Calu3 (cell line): Measurements from ENCODE around the gene SH3BP2. TPM values are rescaled to one million over a fixed set of nuclear protein-coding genes. Genes with fewer than 3 reads are reported as not detected.

Experiments
- BruUV-seq: library from RNA; stranded (reverse); fragments of 400-500 nt; replicated peaks from 2 replicates; lab custom pipeline; 2021; lab: Mats Ljungman, UMichigan
- CTCF ChIA-PET: fragments of 300-600 bp; sonication (Branson Sonifier 250); formaldehyde crosslinking; loops from one replicate; lab custom pipeline; 2022; ENCODE audit warnings: antibody characterized with exemption; lab: Charles Lee
- DNase-seq: peaks from one replicate; pipeline ENCODE4 v3.0.0; 2022
- H3K27ac Mint-ChIP-seq: one replicate; pipeline ENCODE4 v1.8.0; 2022; ENCODE audit warnings: mixed read lengths; ENCODE audit not compliant: unreplicated experiment
- H3K27me3 Mint-ChIP-seq: one replicate; pipeline ENCODE4 v1.8.0; 2022; ENCODE audit warnings: mixed read lengths; ENCODE audit not compliant: unreplicated experiment
- H3K36me3 Mint-ChIP-seq: one replicate; pipeline ENCODE4 v1.8.0; 2022; ENCODE audit warnings: mild to moderate bottlenecking, moderate library complexity, mixed read lengths; ENCODE audit not compliant: insufficient read depth, unreplicated experiment
- H3K4me1 Mint-ChIP-seq: one replicate; pipeline ENCODE4 v1.8.0; 2022; ENCODE audit warnings: mild to moderate bottlenecking, low read depth, mixed read lengths; ENCODE audit not compliant: unreplicated experiment
- H3K4me3 Mint-ChIP-seq: one replicate; pipeline ENCODE4 v1.8.0; 2022; ENCODE audit warnings: mild to moderate bottlenecking, low read depth, moderate library complexity, mixed read lengths; ENCODE audit not compliant: unreplicated experiment
- H3K9me3 Mint-ChIP-seq: one replicate; pipeline ENCODE4 v1.8.0; 2022; ENCODE audit warnings: low read depth, mixed read lengths; ENCODE audit not compliant: unreplicated experiment
- CTCF ChIP-seq: fragments of 200-600 bp; IDR thresholded peaks from one replicate; pipeline ENCODE4 v1.8.0; 2022; ENCODE audit warnings: antibody characterized with exemption; ENCODE audit not compliant: unreplicated experiment
- intact Hi-C: fragments of 100-400 bp; cut with micrococcal nuclease; formaldehyde crosslinking; loops from one replicate; pipeline ENCODE4 v1.10.0; 2022; ENCODE audit not compliant: unreplicated experiment
- total RNA-seq: library from RNA; stranded (reverse); gene quantifications from 2 replicates; pipeline ENCODE4 v1.2.3, GENCODE V29; 2022

SH3BP2 gene
- total RNA-seq, 1 experiment from 2014 or later = 22.7 TPM

- no peak overlapping the region for H3K4me3 Mint-ChIP-seq
- intact Hi-C loops = no loop called here
- H3K27me3 Mint-ChIP-seq = no peaks in the 10 kb centered on the region
- CTCF ChIA-PET = no interaction called here
- H3K36me3 Mint-ChIP-seq = peaks cover 26% of the 10 kb centered on the region
- no TSS peak for BruUV-seq
- H3K4me1 Mint-ChIP-seq = no peaks in the 10 kb centered on the region
- H3K27ac Mint-ChIP-seq = no peak overlapping the region
- no peak for TF ChIP-seq CTCF
- no peaks in the 10 kb centered on the region for H3K9me3 Mint-ChIP-seq
- DNase-seq = no peak
Observed at GRCh38 chr4:2882341-2882740, 89.5 kb downstream of the SH3BP2 start.

GRCh38 chr4:2886161-2886560 lies 93.3 kb downstream of the SH3BP2 start:
- TF ChIP-seq CTCF = no peak
- no TSS peak for BruUV-seq
- H3K36me3 Mint-ChIP-seq = peaks cover 12% of the 10 kb centered on the region
- no peaks in the 10 kb centered on the region for H3K27me3 Mint-ChIP-seq
- CTCF ChIA-PET = no interaction called here
- intact Hi-C loops = no loop called here
- no peaks in the 10 kb centered on the region for H3K4me1 Mint-ChIP-seq
- DNase-seq = no peak
- no peaks in the 10 kb centered on the region for H3K9me3 Mint-ChIP-seq
- H3K4me3 Mint-ChIP-seq = no peak overlapping the region
- H3K27ac Mint-ChIP-seq = no peak overlapping the region

- peaks cover 12% of the 10 kb centered on the region for H3K36me3 Mint-ChIP-seq
- BruUV-seq = no TSS peak
- H3K9me3 Mint-ChIP-seq = no peaks in the 10 kb centered on the region
- no peak for DNase-seq
- no peaks in the 10 kb centered on the region for H3K27me3 Mint-ChIP-seq
- intact Hi-C loops = no loop called here
- H3K27ac Mint-ChIP-seq = no peak overlapping the region
- no peak overlapping the region for H3K4me3 Mint-ChIP-seq
- no peaks in the 10 kb centered on the region for H3K4me1 Mint-ChIP-seq
- CTCF ChIA-PET = no interaction called here
- no peak for TF ChIP-seq CTCF
Observed at GRCh38 chr4:2886622-2887021, 93.7 kb downstream of the SH3BP2 start.

- H3K36me3 Mint-ChIP-seq = peaks cover 12% of the 10 kb centered on the region
- BruUV-seq = no TSS peak
- DNase-seq = no peak
- no peaks in the 10 kb centered on the region for H3K9me3 Mint-ChIP-seq
- H3K4me3 Mint-ChIP-seq = no peak overlapping the region
- CTCF ChIA-PET = no interaction called here
- intact Hi-C loops = no loop called here
- H3K4me1 Mint-ChIP-seq = no peaks in the 10 kb centered on the region
- no peak overlapping the region for H3K27ac Mint-ChIP-seq
- no peak for TF ChIP-seq CTCF
- H3K27me3 Mint-ChIP-seq = no peaks in the 10 kb centered on the region
Observed at GRCh38 chr4:2887343-2887742, 94.5 kb downstream of the SH3BP2 start.
